Fibroblast of mammary gland (primary cell): Measurements from ENCODE around the gene CDKAL1.
A peak's percentile ranks its signal among the peaks of the same experiment; 100 is the strongest.

Experiments used
- DNase-seq: peaks from one replicate; pipeline ENCODE4 v3.0.0-alpha.2; 2010; ENCODE audit warnings: low read depth
- H3K4me3 ChIP-seq: 2 replicates; pipeline ENCODE4 v1.5.1; 2011; ENCODE audit warnings: low read depth, mild to moderate bottlenecking, low read length, moderate library complexity; ENCODE audit not compliant: control insufficient read depth
- CTCF ChIP-seq: conservative IDR thresholded peaks from 2 replicates; pipeline ENCODE4 v1.5.1; 2011; ENCODE audit warnings: low read depth, low read length, inconsistent platforms; ENCODE audit not compliant: control insufficient read depth, insufficient read depth

The CDKAL1 gene

GRCh38 chr6:20835315-20836010 is 301.2 kb downstream of the CDKAL1 start:
- no peak overlapping the region for H3K4me3 ChIP-seq
- no peak for TF ChIP-seq CTCF
- DNase-seq: no peak

DNA sequence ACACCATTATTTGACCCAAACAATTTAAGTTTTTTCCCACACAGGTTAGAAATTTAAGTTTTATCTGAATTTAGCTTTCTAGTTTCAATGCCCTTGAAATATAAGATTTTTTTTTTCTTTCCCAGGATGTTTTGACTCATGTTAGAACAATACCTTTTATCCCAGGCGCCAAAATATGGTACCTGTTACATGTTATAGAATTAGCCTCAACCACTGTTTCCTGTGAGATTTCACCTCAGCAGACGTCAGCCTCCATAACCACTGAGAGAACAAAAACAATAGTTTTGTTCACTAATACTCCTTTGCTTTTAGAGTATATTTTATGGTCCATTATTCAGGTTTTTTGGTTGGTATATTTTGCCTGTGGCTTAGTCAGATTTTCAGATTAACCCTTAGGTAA is 302.9 kb downstream of the CDKAL1 start:
- H3K4me3 ChIP-seq: no peak overlapping the region
- no peak for DNase-seq
- no peak for TF ChIP-seq CTCF

GRCh38 chr6:20838113-20838512 is 303.9 kb downstream of the CDKAL1 start:
- no peak for TF ChIP-seq CTCF
- H3K4me3 ChIP-seq: no peak overlapping the region

GRCh38 chr6:20839630-20840029 is 305.4 kb downstream of the CDKAL1 start:
- no peak for DNase-seq
- H3K4me3 ChIP-seq: no peak overlapping the region
- peak; percentile 12 for TF ChIP-seq CTCF

More at GRCh38 chr6:20838113-20838512, 303.9 kb downstream of the CDKAL1 start:
- DNase-seq: no peak

DNA sequence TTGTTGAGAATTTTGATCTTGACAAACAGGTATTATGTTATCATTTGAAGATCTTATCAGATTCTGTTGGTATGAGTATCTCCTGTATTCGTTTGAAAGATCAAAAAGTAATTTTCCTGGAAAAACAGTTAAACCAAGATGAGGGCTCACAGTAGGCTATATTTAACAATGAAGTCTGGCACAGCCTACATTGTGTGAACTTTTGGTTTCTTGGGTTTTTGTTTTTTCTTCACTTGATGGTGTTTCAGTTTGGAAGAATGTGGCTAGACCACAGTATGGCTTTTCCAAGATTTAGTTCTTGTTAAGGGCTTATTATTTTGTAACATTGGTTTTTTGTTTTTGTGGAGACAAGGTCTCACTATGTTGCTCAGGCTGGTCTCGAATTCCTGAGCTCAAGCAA is 306.4 kb downstream of the CDKAL1 start:
- peak; percentile 69 for DNase-seq
- H3K4me3 ChIP-seq: no peak overlapping the region
- TF ChIP-seq CTCF: no peak

DNA sequence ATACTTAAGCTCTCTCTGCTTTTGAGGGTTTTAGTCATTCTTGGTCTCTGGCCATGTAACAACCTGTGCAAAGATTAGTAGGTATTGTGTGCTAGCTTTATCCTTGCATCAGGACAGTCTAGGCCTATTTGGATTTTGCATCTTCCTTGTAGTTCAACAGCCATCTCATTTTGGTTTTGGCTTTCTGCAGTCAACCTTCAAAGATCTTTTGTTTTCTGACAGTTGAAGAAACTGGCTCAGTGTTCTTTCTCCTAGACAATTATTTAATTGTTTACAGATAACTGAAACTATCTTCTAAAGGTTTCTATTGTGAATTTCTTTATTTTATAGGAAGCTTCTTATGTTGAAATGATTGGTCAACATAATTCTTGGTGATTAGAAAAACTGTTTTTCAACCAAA is 307.5 kb downstream of the CDKAL1 start:
- no peak overlapping the region for H3K4me3 ChIP-seq
- TF ChIP-seq CTCF: no peak
- DNase-seq: no peak

GRCh38 chr6:20845592-20845991 is 311.3 kb downstream of the CDKAL1 start:
- TF ChIP-seq CTCF: no peak
- no peak for DNase-seq
- H3K4me3 ChIP-seq: no peak overlapping the region
